Endodermal cell (in vitro differentiated cells): ENCODE results near the gene PNKD. TPM values are rescaled to one million over a fixed set of nuclear protein-coding genes. Genes with fewer than 3 reads are reported as not detected.

ENCODE experiments used
- DNase-seq: peaks from one replicate; pipeline ENCODE4 v3.0.0-alpha.2; 2017
- H3K27ac ChIP-seq: 2 replicates; pipeline ENCODE4 v1.5.1; 2013; ENCODE audit warnings: mild to moderate bottlenecking, low read depth, low read length, moderate library complexity
- H3K27me3 ChIP-seq: 2 replicates; pipeline ENCODE4 v1.6.1; 2013; ENCODE audit warnings: mild to moderate bottlenecking, low read length, moderate library complexity; ENCODE audit not compliant: insufficient read depth, control insufficient read depth, poor library complexity, severe bottlenecking
- H3K36me3 ChIP-seq: 2 replicates; pipeline ENCODE4 v1.7.0; 2013; ENCODE audit warnings: mild to moderate bottlenecking, low read length, moderate library complexity; ENCODE audit not compliant: control insufficient read depth, insufficient read depth
- H3K4me1 ChIP-seq: one replicate; pipeline ENCODE4 v1.7.0; 2013; ENCODE audit warnings: low read length; ENCODE audit not compliant: control insufficient read depth, insufficient read depth
- H3K4me3 ChIP-seq: 2 replicates; pipeline ENCODE4 v1.5.1; 2013; ENCODE audit warnings: mild to moderate bottlenecking, low read length, moderate library complexity
- H3K9ac ChIP-seq: 2 replicates; pipeline ENCODE4 v1.6.1; 2013; ENCODE audit warnings: mild to moderate bottlenecking, low read length, moderate library complexity; ENCODE audit not compliant: poor library complexity, severe bottlenecking; ENCODE audit errors: extremely low read depth
- H3K9me3 ChIP-seq: 2 replicates; pipeline ENCODE4 v1.6.1; 2013; ENCODE audit warnings: mild to moderate bottlenecking, low read length, moderate library complexity; ENCODE audit not compliant: control insufficient read depth
- H3K27ac Mint-ChIP-seq: 2 replicates; pipeline ENCODE4 v1.8.0; 2020; ENCODE audit warnings: mixed read lengths
- H3K27me3 Mint-ChIP-seq: 2 replicates; pipeline ENCODE4 v1.8.0; 2021; ENCODE audit warnings: mild to moderate bottlenecking, mixed read lengths; ENCODE audit not compliant: insufficient read depth
- H3K36me3 Mint-ChIP-seq: 2 replicates; pipeline ENCODE4 v1.8.0; 2020; ENCODE audit warnings: low read depth, mixed read lengths
- H3K4me1 Mint-ChIP-seq: 2 replicates; pipeline ENCODE4 v1.8.0; 2020; ENCODE audit warnings: mixed read lengths
- H3K4me3 Mint-ChIP-seq: 2 replicates; pipeline ENCODE4 v1.8.0; 2020; ENCODE audit warnings: mild to moderate bottlenecking, moderate library complexity, mixed read lengths
- H3K9me3 Mint-ChIP-seq: 2 replicates; pipeline ENCODE4 v1.8.0; 2020; ENCODE audit warnings: mild to moderate bottlenecking, mixed read lengths
- CTCF ChIP-seq: fragments of 200-600 bp; sonication (generic); conservative IDR thresholded peaks from 2 replicates; pipeline ENCODE4 v1.5.0; 2021; ENCODE audit warnings: antibody characterized with exemption, mild to moderate bottlenecking
- WGBS, 2 experiments: methylation state at CpG; one replicate each; pipeline versions ENCODE4 v1.1.5 to v1.1.7; 2013; ENCODE audit warnings: missing lambda C conversion rate in 2 of 2, mixed read lengths in 1 of 2; ENCODE audit not compliant: insufficient coverage in 1 of 2, insufficient read length in 1 of 2; 5-methylcytosine and 5-hydroxymethylcytosine counted together
- total RNA-seq, 2 donors: library from RNA; stranded (reverse); fragmentation: NEBNext Ultra II Directional in 1 of 2; extraction: Animal tissue kit (Norgen Biotek cat#: 25700) in 1 of 2; gene quantifications; 2 replicates in 1 of 2; 3 replicates in 1 of 2; pipeline ENCODE4 v1.2.1, GENCODE V29; 2021

PNKD gene
- total RNA-seq, 2 donors from 2014 or later, result 33.9 to 39.6 TPM

- no peak overlapping the region for H3K27ac ChIP-seq
- no peak for TF ChIP-seq CTCF
- no peaks in the 10 kb centered on the region for H3K27me3 ChIP-seq
- H3K4me1 ChIP-seq, result no peaks in the 10 kb centered on the region
- Mint-ChIP-seq H3K4me1 (peaks cover 13% of the 10 kb centered on the region), H3K4me3 (no peak overlapping the region), H3K36me3 (no peaks in the 10 kb centered on the region), H3K27ac (no peak overlapping the region), H3K9me3 (no peaks in the 10 kb centered on the region), H3K27me3 (peaks cover 23% of the 10 kb centered on the region)
- no peaks in the 10 kb centered on the region for H3K36me3 ChIP-seq
- H3K9me3 ChIP-seq, result no peaks in the 10 kb centered on the region
- DNase-seq, result peak; percentile 71
- no peak overlapping the region for H3K4me3 ChIP-seq
- H3K9ac ChIP-seq, result no peak overlapping the region
- 77 to 78% methylated on average over 6 to 8 of the region's 8 CpGs for WGBS, 2 experiments
These were observed 123.5 kb downstream of the PNKD start for GRCh38 chr2:218393750-218394290.

GRCh38 chr2:218394298-218395089 lies 124.2 kb downstream of the PNKD start:
- Mint-ChIP-seq H3K36me3 (no peaks in the 10 kb centered on the region), H3K9me3 (no peaks in the 10 kb centered on the region), H3K4me3 (no peak overlapping the region), H3K27me3 (peaks cover 23% of the 10 kb centered on the region), H3K4me1 (peaks cover 13% of the 10 kb centered on the region), H3K27ac (no peak overlapping the region)
- no peaks in the 10 kb centered on the region for H3K4me1 ChIP-seq
- H3K4me3 ChIP-seq, result no peak overlapping the region
- no peak overlapping the region for H3K27ac ChIP-seq
- H3K9ac ChIP-seq, result no peak overlapping the region
- peak; percentile 51 for DNase-seq
- WGBS, 2 experiments, result 92 to 100% methylated on average over 7 to 13 of the region's 13 CpGs
- no peaks in the 10 kb centered on the region for H3K36me3 ChIP-seq
- H3K9me3 ChIP-seq, result no peaks in the 10 kb centered on the region
- no peak for TF ChIP-seq CTCF
- no peaks in the 10 kb centered on the region for H3K27me3 ChIP-seq

DNA sequence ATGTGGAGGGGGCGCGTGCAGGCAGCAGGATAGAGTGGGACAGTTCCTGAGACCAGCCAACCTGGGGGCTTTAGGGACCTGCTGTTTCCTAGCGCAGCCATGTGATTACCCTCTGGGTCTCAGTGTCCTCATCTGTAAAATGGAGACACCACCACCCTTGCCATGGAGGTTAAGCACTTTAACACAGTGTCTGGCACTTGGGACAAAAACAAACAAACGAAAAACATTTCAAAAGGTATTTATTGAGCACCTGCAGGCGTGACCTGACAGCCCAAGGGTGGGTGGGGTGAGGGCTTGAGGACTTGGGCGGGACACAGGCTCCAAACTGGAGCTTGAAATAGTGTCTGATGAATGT lies 124.7 kb downstream of the PNKD start:
- TF ChIP-seq CTCF, result no peak
- H3K4me3 ChIP-seq, result no peak overlapping the region
- WGBS, 2 experiments, result 97 to 100% methylated on average over 3 to 5 of the region's 6 CpGs
- no peaks in the 10 kb centered on the region for H3K9me3 ChIP-seq
- Mint-ChIP-seq H3K9me3 (no peaks in the 10 kb centered on the region), H3K27me3 (peaks cover 23% of the 10 kb centered on the region), H3K36me3 (no peaks in the 10 kb centered on the region), H3K4me1 (peaks cover 13% of the 10 kb centered on the region), H3K4me3 (no peak overlapping the region), H3K27ac (no peak overlapping the region)
- no peak for DNase-seq
- H3K36me3 ChIP-seq, result no peaks in the 10 kb centered on the region
- H3K9ac ChIP-seq, result no peak overlapping the region
- H3K27me3 ChIP-seq, result no peaks in the 10 kb centered on the region
- H3K27ac ChIP-seq, result no peak overlapping the region
- H3K4me1 ChIP-seq, result no peaks in the 10 kb centered on the region
